ENCODE measurements around the gene RAB27A.
"Not testable (repeated sequence)": the region's sequence is repeated elsewhere in the genome, so short reads cannot be mapped to it uniquely, and the experiment has no call there.

Gene RAB27A

GRCh38 chr15:55289746-55290527, at the start of gene RAB27A:
RAB27A (minus strand) TSS chr15:55289813; CDS start chr15:55234934, 54,879 bp downstream.
- peaks cover 0 to 21% of the 10 kb centered on the region in 2 donors for H3K36me3 Mint-ChIP-seq
- peak; percentile 69 for DNase-seq
- no peaks in the 10 kb centered on the region for H3K27me3 Mint-ChIP-seq
- H3K27ac Mint-ChIP-seq, result peak within 1 kb of the TSS; percentile 95
- peaks cover 28 to 44% of the 10 kb centered on the region in 2 donors for H3K4me1 Mint-ChIP-seq
- peak within 1 kb of the TSS; percentile 85 to 92 for H3K4me3 Mint-ChIP-seq
- no peaks in the 10 kb centered on the region for H3K9me3 Mint-ChIP-seq
- peak; percentile 80 to 82 for ATAC-seq (replicated peaks)

- ATAC-seq (replicated peaks) (no peak), DNase-seq (no peak)
- H3K36me3 Mint-ChIP-seq, result peaks cover 15 to 22% of the 10 kb centered on the region in 2 donors
- no peaks in the 10 kb centered on the region for H3K4me1 Mint-ChIP-seq
- no peak overlapping the region for H3K4me3 Mint-ChIP-seq
- no peaks in the 10 kb centered on the region for H3K27me3 Mint-ChIP-seq
- no peak overlapping the region for H3K27ac Mint-ChIP-seq
- no peaks in the 10 kb centered on the region for H3K9me3 Mint-ChIP-seq
These were observed 47.5 kb upstream of the RAB27A start for GRCh38 chr15:55337160-55337559.

GRCh38 chr15:55334997-55335396, 45.4 kb upstream of the RAB27A start:
- no peaks in the 10 kb centered on the region for H3K9me3 Mint-ChIP-seq
- DNase-seq (no peak), ATAC-seq (replicated peaks) (no peak)
- H3K27ac Mint-ChIP-seq, result no peak overlapping the region
- no peaks in the 10 kb centered on the region for H3K4me1 Mint-ChIP-seq
- H3K27me3 Mint-ChIP-seq, result no peaks in the 10 kb centered on the region
- H3K36me3 Mint-ChIP-seq, result peaks cover 22 to 36% of the 10 kb centered on the region in 2 donors
- no peak overlapping the region for H3K4me3 Mint-ChIP-seq

GRCh38 chr15:55334371-55334770, 44.8 kb upstream of the RAB27A start:
- no peaks in the 10 kb centered on the region for H3K4me1 Mint-ChIP-seq
- no peaks in the 10 kb centered on the region for H3K9me3 Mint-ChIP-seq
- no peak for DNase-seq
- peaks cover 17 to 34% of the 10 kb centered on the region in 2 donors for H3K36me3 Mint-ChIP-seq
- no peak overlapping the region for H3K4me3 Mint-ChIP-seq
- no peak for ATAC-seq (replicated peaks)
- no peaks in the 10 kb centered on the region for H3K27me3 Mint-ChIP-seq
- H3K27ac Mint-ChIP-seq, result no peak overlapping the region

- H3K4me3 Mint-ChIP-seq, result no peak overlapping the region
- no peak overlapping the region for H3K27ac Mint-ChIP-seq
- peaks cover 12 to 23% of the 10 kb centered on the region in 2 donors for H3K4me1 Mint-ChIP-seq
- H3K36me3 Mint-ChIP-seq, result peaks cover 23 to 41% of the 10 kb centered on the region in 2 donors
- DNase-seq (no peak), ATAC-seq (replicated peaks) (no peak)
- H3K27me3 Mint-ChIP-seq, result no peaks in the 10 kb centered on the region
- H3K9me3 Mint-ChIP-seq, result no peaks in the 10 kb centered on the region
These were observed 37.8 kb upstream of the RAB27A start for GRCh38 chr15:55327387-55327786.

- Mint-ChIP-seq H3K4me3 (no peak overlapping the region), H3K4me1 (peaks cover 21 to 43% of the 10 kb centered on the region in 2 donors), H3K36me3 (peaks cover 11 to 29% of the 10 kb centered on the region in 2 donors), H3K27ac (no peak overlapping the region), H3K9me3 (no peaks in the 10 kb centered on the region), H3K27me3 (no peaks in the 10 kb centered on the region)
- ATAC-seq (replicated peaks) (no peak), DNase-seq (no peak)
These were observed 32.9 kb upstream of the RAB27A start for GRCh38 chr15:55322467-55322866.

GRCh38 chr15:55320963-55321362, 31.4 kb upstream of the RAB27A start:
- Mint-ChIP-seq H3K4me1 (peaks cover 25 to 55% of the 10 kb centered on the region in 2 donors), H3K27me3 (no peaks in the 10 kb centered on the region), H3K9me3 (no peaks in the 10 kb centered on the region), H3K4me3 (no peak overlapping the region), H3K36me3 (peaks cover 13 to 39% of the 10 kb centered on the region in 2 donors), H3K27ac (no peak overlapping the region)
- ATAC-seq (replicated peaks), result no peak
- no peak for DNase-seq

GRCh38 chr15:55320238-55320550, 30.6 kb upstream of the RAB27A start:
- ATAC-seq (replicated peaks) (no peak), DNase-seq (no peak)
- no peaks in the 10 kb centered on the region for H3K27me3 Mint-ChIP-seq
- peak overlapping the region; percentile 56 for H3K27ac Mint-ChIP-seq
- H3K36me3 Mint-ChIP-seq, result peaks cover 16 to 41% of the 10 kb centered on the region in 2 donors
- no peaks in the 10 kb centered on the region for H3K9me3 Mint-ChIP-seq
- H3K4me1 Mint-ChIP-seq, result peaks cover 25 to 60% of the 10 kb centered on the region in 2 donors
- peak overlapping the region; percentile 67 to 74 for H3K4me3 Mint-ChIP-seq

GRCh38 chr15:55319537-55320237, 30.1 kb upstream of the RAB27A start:
- ATAC-seq (replicated peaks) (no peak), DNase-seq (no peak)
- peak overlapping the region; percentile 97 to 99 for H3K4me3 Mint-ChIP-seq
- no peaks in the 10 kb centered on the region for H3K9me3 Mint-ChIP-seq
- no peaks in the 10 kb centered on the region for H3K27me3 Mint-ChIP-seq
- peaks cover 25 to 64% of the 10 kb centered on the region in 2 donors for H3K4me1 Mint-ChIP-seq
- H3K36me3 Mint-ChIP-seq, result peaks cover 16 to 45% of the 10 kb centered on the region in 2 donors
- H3K27ac Mint-ChIP-seq, result peak overlapping the region; percentile 100

- Mint-ChIP-seq H3K4me3 (peak within 1 kb of the TSS; percentile 97 to 99), H3K4me1 (peaks cover 24 to 62% of the 10 kb centered on the region in 2 donors)
- DNase-seq, result peak; percentile 85
These were observed 29.2 kb upstream of the RAB27A start, which contains the start of the genes PIGB and PIGBOS1 for GRCh38 chr15:55318588-55319494. PIGB (plus strand) TSS chr15:55319222; CDS start chr15:55319251, 29 bp downstream. PIGBOS1 (minus strand) TSS chr15:55319123; CDS start chr15:55317792, 1,331 bp downstream.

GRCh38 chr15:55302801-55303200, 13.2 kb upstream of the RAB27A start:
- not testable (repeated sequence) for DNase-seq; ATAC-seq (replicated peaks); H3K4me1 Mint-ChIP-seq; H3K4me3 Mint-ChIP-seq; H3K27ac Mint-ChIP-seq; H3K9me3 Mint-ChIP-seq; H3K27me3 Mint-ChIP-seq
- H3K36me3 Mint-ChIP-seq, result peaks cover 27 to 32% of the 10 kb centered on the region in 2 donors

More at GRCh38 chr15:55318588-55319494, 29.2 kb upstream of the RAB27A start, which contains the start of the genes PIGB and PIGBOS1:
- Mint-ChIP-seq H3K9me3 (no peaks in the 10 kb centered on the region), H3K27me3 (no peaks in the 10 kb centered on the region), H3K36me3 (peaks cover 12 to 44% of the 10 kb centered on the region in 2 donors), H3K27ac (peak within 1 kb of the TSS; percentile 100)
- peak; percentile 90 to 95 for ATAC-seq (replicated peaks)

- Mint-ChIP-seq H3K4me3 (no peak overlapping the region), H3K36me3 (peaks cover 4 to 6% of the 10 kb centered on the region in 2 donors)
- no peak for ATAC-seq (replicated peaks)
These were observed 7.7 kb upstream of the RAB27A start for GRCh38 chr15:55297315-55297714.

GRCh38 chr15:55290528-55291057, 980 bp upstream of the RAB27A start:
- peaks cover 23 to 38% of the 10 kb centered on the region in 2 donors for H3K4me1 Mint-ChIP-seq
- H3K4me3 Mint-ChIP-seq, result peak overlapping the region; percentile 85 to 92
- H3K27me3 Mint-ChIP-seq, result no peaks in the 10 kb centered on the region
- peaks cover 0 to 15% of the 10 kb centered on the region in 2 donors for H3K36me3 Mint-ChIP-seq
- peak overlapping the region; percentile 94 for H3K27ac Mint-ChIP-seq
- ATAC-seq (replicated peaks) (peak; percentile 83 to 85), DNase-seq (peak; percentile 79)
- H3K9me3 Mint-ChIP-seq, result no peaks in the 10 kb centered on the region

More at GRCh38 chr15:55297315-55297714, 7.7 kb upstream of the RAB27A start:
- DNase-seq, result no peak
- Mint-ChIP-seq H3K4me1 (no peaks in the 10 kb centered on the region), H3K27me3 (no peaks in the 10 kb centered on the region), H3K9me3 (no peaks in the 10 kb centered on the region), H3K27ac (no peak overlapping the region)

Data from stimulated activated naive B cell treated with anti-CD40 and anti-IgM and Interleukin-4, amounts not matched to agents 10 μg/mL and 1 μg/mL and 100 μg/mL, for 72 hours (primary cell).